Measurements from ENCODE around the gene CD300E.
A peak's percentile ranks its signal among the peaks of the same experiment; 100 is the strongest.
"Not testable (repeated sequence)": the region's sequence is repeated elsewhere in the genome, so short reads cannot be mapped to it uniquely, and the experiment has no call there.

CD300E gene

GRCh38 chr17:74623693-74624093 is at the start of gene CD300E:
Gene CD300E (minus strand): TSS chr17:74623738. CDS start chr17:74623621, 117 bp downstream.
- DNase-seq, result no peak

- DNase-seq, result peak; percentile 76
Measured at GRCh38 chr17:74671031-74671771, 47.7 kb upstream of the CD300E start.

GRCh38 chr17:74670329-74670728 is 46.8 kb upstream of the CD300E start:
- no peak for DNase-seq

GRCh38 chr17:74663561-74663960 is 40.0 kb upstream of the CD300E start:
- no peak for DNase-seq

- DNase-seq, result no peak
Measured at GRCh38 chr17:74659889-74660288, 36.4 kb upstream of the CD300E start.

GRCh38 chr17:74658620-74659019 is 35.1 kb upstream of the CD300E start:
- no peak for DNase-seq

GRCh38 chr17:74654742-74655141 is 31.2 kb upstream of the CD300E start:
- DNase-seq, result no peak

- DNase-seq, result no peak
Measured at GRCh38 chr17:74652020-74652419, 28.5 kb upstream of the CD300E start.

GRCh38 chr17:74649909-74650308 is 26.4 kb upstream of the CD300E start:
- no peak for DNase-seq

GRCh38 chr17:74647871-74648672 is 24.5 kb upstream of the CD300E start:
- DNase-seq, result no peak

- no peak for DNase-seq
Measured at GRCh38 chr17:74646231-74646630, 22.7 kb upstream of the CD300E start.

- no peak for DNase-seq
Measured at GRCh38 chr17:74645010-74645409, 21.5 kb upstream of the CD300E start.

GRCh38 chr17:74644419-74644818 is 20.9 kb upstream of the CD300E start:
- no peak for DNase-seq

GRCh38 chr17:74643826-74644225 is 20.3 kb upstream of the CD300E start:
- no peak for DNase-seq

- no peak for DNase-seq
Measured at GRCh38 chr17:74642995-74643394, 19.5 kb upstream of the CD300E start.

- no peak for DNase-seq
Measured at GRCh38 chr17:74642556-74642955, 19.0 kb upstream of the CD300E start.

GRCh38 chr17:74641958-74642298 is 18.4 kb upstream of the CD300E start:
- DNase-seq, result no peak

- DNase-seq, result peak; percentile 35
Measured at GRCh38 chr17:74641224-74641957, 17.9 kb upstream of the CD300E start.

- peak; percentile 71 for DNase-seq
Measured at GRCh38 chr17:74639704-74640151, 16.2 kb upstream of the CD300E start.

- no peak for DNase-seq
Measured at GRCh38 chr17:74637926-74638325, 14.4 kb upstream of the CD300E start.

- peak; percentile 30 for DNase-seq
Measured at GRCh38 chr17:74637265-74637664, 13.7 kb upstream of the CD300E start.

GRCh38 chr17:74636541-74637085 is 13.1 kb upstream of the CD300E start:
- DNase-seq, result not testable (repeated sequence)

GRCh38 chr17:74635418-74635817 is 11.9 kb upstream of the CD300E start:
- no peak for DNase-seq

Measured in CD4-positive, alpha-beta T cell treated with Interleukin-15 for 1 hour (primary cell).